PC-3 (cell line): ENCODE results near the gene SAMD4A.

Experiments
- CTCF ChIP-seq: fragments of 300-600 bp; sonication (generic); conservative IDR thresholded peaks from 2 replicates; pipeline ENCODE4 v1.5.1; 2017; ENCODE audit warnings: antibody characterized with exemption, low read depth, mild to moderate bottlenecking, low read length
- EZH2 ChIP-seq: fragments of 300-600 bp; sonication (generic); IDR thresholded peaks from one replicate; pipeline ENCODE4 v1.6.1; 2017; ENCODE audit warnings: antibody characterized with exemption, mild to moderate bottlenecking, low read length; ENCODE audit not compliant: unreplicated experiment
- EZH2phosphoT487 ChIP-seq: fragments of 300-600 bp; sonication (generic); IDR thresholded peaks from 2 replicates; pipeline ENCODE4 v1.6.1; 2018; ENCODE audit warnings: mild to moderate bottlenecking, antibody characterized with exemption, low read length, borderline replicate concordance

GRCh38 chr14:54614296-54614695, 47.4 kb downstream of the SAMD4A start:
- no peak for TF ChIP-seq CTCF
- no peak for TF ChIP-seq EZH2
- no peak for TF ChIP-seq EZH2phosphoT487
